OCI-LY3 (cell line): ENCODE results near the gene EBI3.
"Not testable (repeated sequence)": the region's sequence is repeated elsewhere in the genome, so short reads cannot be mapped to it uniquely, and the experiment has no call there.

Experiments used
- H2AFZ ChIP-seq: fragments of 200-600, 300-600 bp; shearing (Covaris generic); 2 replicates; pipeline ENCODE4 v1.6.0; 2014; ENCODE audit warnings: antibody characterized with exemption, low read depth, low read length
- H3K27ac ChIP-seq: fragments of 200-600, 300-600 bp; sonication (generic); 2 replicates; pipeline ENCODE4 v1.5.1; 2014; ENCODE audit warnings: mild to moderate bottlenecking, low read length, moderate library complexity, mixed read lengths
- H3K27me3 ChIP-seq: fragments of 200-600, 300-600 bp; sonication (generic); 2 replicates; pipeline ENCODE4 v1.6.1; 2014; ENCODE audit warnings: low read depth, low read length, mixed read lengths
- H3K36me3 ChIP-seq: fragments of 200-600, 300-600 bp; sonication (generic); replicated peaks from 2 replicates; pipeline ENCODE3; 2014; ENCODE audit warnings: low read depth, low read length, mixed read lengths
- H3K4me1 ChIP-seq: fragments of 300-600, 200-600 bp; sonication (generic); 2 replicates; pipeline ENCODE4 v1.6.1; 2014; ENCODE audit warnings: low read length, mixed read lengths
- H3K4me2 ChIP-seq: fragments of 200-600, 300-600 bp; sonication (generic); 2 replicates; pipeline ENCODE4 v1.6.1; 2014; ENCODE audit warnings: low read length, mixed read lengths
- H3K4me3 ChIP-seq: fragments of 300-600, 200-600 bp; sonication (generic); 2 replicates; pipeline ENCODE4 v1.5.1; 2014; ENCODE audit warnings: antibody characterized with exemption, mild to moderate bottlenecking, low read length, moderate library complexity
- H3K79me2 ChIP-seq: fragments of 300-600, 200-600 bp; shearing (Covaris generic); 2 replicates; pipeline ENCODE4 v1.6.1; 2014; ENCODE audit warnings: mild to moderate bottlenecking, low read length, mixed read lengths
- H3K9ac ChIP-seq: fragments of 300-600, 200-600 bp; shearing (Covaris generic); 2 replicates; pipeline ENCODE4 v1.6.0; 2014; ENCODE audit warnings: mild to moderate bottlenecking, low read length, moderate library complexity
- H3K9me3 ChIP-seq: fragments of 200-600, 300-600 bp; shearing (Covaris generic); 2 replicates; pipeline ENCODE4 v1.6.1; 2014; ENCODE audit warnings: low read length, mixed read lengths; ENCODE audit not compliant: insufficient read depth
- H4K20me1 ChIP-seq: fragments of 200-600, 300-600 bp; sonication (generic); 2 replicates; pipeline ENCODE4 v1.6.1; 2016; ENCODE audit warnings: low read length, mixed read lengths; ENCODE audit not compliant: insufficient read depth
- EZH2phosphoT487 ChIP-seq: fragments of 200-600 bp; shearing (Covaris generic); IDR thresholded peaks from 2 replicates; pipeline ENCODE4 v1.6.1; 2018; ENCODE audit warnings: antibody characterized with exemption, mixed run types, low read depth
- TF ChIP-seq, protein P1 (sequence below): fragments of 200-600, 300-600 bp; sonication (generic); IDR thresholded peaks from 2 replicates; pipeline ENCODE4 v1.5.1; 2014; ENCODE audit warnings: antibody characterized with exemption, low read length, low read depth

Gene EBI3

GRCh38 chr19:4232614-4233281 lies 3.4 kb downstream of the EBI3 start:
- Histone ChIP-seq H2AFZ (no peak overlapping the region), H3K36me3 (peaks cover 69% of the 10 kb centered on the region), H3K4me3 (peak overlapping the region; percentile 9; the same call in 1 of the 2 replicates), H3K4me1 (peaks cover 41% of the 10 kb centered on the region), H3K27ac (peak overlapping the region; percentile 42; the same call in 1 of the 2 replicates), H3K9me3 (no peaks in the 10 kb centered on the region), H3K27me3 (no peaks in the 10 kb centered on the region), H3K9ac (no peak overlapping the region), H4K20me1 (peaks cover 46% of the 10 kb centered on the region), H3K79me2 (peaks cover 86% of the 10 kb centered on the region), H3K4me2 (peak overlapping the region; percentile 15; the same call in 1 of the 2 replicates)
- TF ChIP-seq, protein P1, sequence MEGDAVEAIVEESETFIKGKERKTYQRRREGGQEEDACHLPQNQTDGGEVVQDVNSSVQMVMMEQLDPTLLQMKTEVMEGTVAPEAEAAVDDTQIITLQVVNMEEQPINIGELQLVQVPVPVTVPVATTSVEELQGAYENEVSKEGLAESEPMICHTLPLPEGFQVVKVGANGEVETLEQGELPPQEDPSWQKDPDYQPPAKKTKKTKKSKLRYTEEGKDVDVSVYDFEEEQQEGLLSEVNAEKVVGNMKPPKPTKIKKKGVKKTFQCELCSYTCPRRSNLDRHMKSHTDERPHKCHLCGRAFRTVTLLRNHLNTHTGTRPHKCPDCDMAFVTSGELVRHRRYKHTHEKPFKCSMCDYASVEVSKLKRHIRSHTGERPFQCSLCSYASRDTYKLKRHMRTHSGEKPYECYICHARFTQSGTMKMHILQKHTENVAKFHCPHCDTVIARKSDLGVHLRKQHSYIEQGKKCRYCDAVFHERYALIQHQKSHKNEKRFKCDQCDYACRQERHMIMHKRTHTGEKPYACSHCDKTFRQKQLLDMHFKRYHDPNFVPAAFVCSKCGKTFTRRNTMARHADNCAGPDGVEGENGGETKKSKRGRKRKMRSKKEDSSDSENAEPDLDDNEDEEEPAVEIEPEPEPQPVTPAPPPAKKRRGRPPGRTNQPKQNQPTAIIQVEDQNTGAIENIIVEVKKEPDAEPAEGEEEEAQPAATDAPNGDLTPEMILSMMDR, result no peak
- no peak for TF ChIP-seq EZH2phosphoT487

DNA sequence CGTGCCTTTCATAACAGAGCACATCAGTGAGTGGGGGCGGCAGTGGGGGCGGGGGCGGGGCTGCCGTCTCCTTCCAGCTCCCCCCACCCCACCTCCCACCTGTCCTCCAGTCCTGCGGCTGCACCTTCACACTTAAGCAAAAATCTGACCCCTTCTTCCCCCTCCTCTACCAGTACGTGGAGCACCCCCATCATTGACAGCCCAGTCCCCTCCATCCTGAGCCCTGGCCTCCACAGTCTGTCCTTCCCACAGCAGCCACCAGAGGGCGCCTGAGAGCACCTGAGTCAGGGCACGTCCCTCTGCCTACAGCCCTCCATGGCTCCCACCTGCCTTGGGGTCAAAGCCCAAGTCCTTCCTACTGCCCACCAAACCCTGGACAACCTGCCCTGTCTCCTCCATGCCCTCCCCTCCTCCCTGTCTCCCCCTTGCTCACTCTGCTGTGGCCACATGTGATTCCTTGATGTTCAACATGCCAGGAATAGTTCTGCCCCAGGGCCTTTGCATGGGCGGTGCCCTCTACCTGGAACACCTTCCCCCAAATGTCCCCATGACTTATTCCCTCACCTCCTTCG lies 4.0 kb downstream of the EBI3 start:
- Histone ChIP-seq H3K4me2 (peak overlapping the region; percentile 15; the same call in 1 of the 2 replicates), H2AFZ (no peak overlapping the region), H3K79me2 (peaks cover 79% of the 10 kb centered on the region), H3K9me3 (no peaks in the 10 kb centered on the region), H3K4me3 (no peak overlapping the region), H3K4me1 (peaks cover 35% of the 10 kb centered on the region), H3K27me3 (no peaks in the 10 kb centered on the region), H3K36me3 (peaks cover 73% of the 10 kb centered on the region), H4K20me1 (peaks cover 46% of the 10 kb centered on the region), H3K27ac (peak overlapping the region; percentile 42; the same call in 1 of the 2 replicates), H3K9ac (no peak overlapping the region)
- no peak for TF ChIP-seq EZH2phosphoT487
- TF ChIP-seq, protein P1, result peak; percentile 93

DNA sequence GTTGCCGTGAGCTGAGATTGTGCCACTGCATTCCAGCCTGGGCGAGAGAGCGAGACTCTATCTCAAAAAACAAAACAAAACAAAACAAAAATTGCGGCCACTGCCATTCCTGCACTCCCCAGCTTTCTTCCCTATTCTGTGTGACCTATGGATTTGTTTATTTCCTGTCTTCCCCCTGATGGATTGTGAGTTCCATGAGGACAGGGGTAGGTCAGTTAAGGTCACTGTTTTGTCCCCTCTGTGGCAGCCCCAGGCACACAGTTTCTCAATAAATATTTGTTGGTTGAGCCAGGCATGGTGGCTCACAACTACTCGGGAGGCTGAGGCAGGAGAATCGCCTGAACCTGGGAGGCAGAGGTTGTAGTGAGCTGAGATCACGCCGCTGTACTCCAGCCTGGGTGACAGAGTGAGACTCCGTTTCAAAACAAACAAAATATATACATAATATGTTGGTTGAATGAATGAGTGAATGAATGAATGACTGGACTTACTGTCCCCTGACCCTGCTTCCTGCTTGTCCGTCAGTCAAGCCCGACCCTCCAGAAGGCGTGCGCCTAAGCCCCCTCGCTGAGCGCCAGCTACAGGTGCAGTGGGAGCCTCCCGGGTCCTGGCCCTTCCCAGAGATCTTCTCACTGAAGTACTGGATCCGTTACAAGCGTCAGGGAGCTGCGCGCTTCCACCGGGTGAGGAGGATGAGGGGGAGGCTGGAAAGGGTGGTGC lies 5.0 kb downstream of the EBI3 start:
- Histone ChIP-seq H3K79me2 (peaks cover 70% of the 10 kb centered on the region), H3K27me3 (no peaks in the 10 kb centered on the region), H3K36me3 (peaks cover 80% of the 10 kb centered on the region), H3K4me3 (no peak overlapping the region), H3K27ac (no peak overlapping the region), H2AFZ (no peak overlapping the region), H3K9me3 (no peaks in the 10 kb centered on the region), H3K4me2 (no peak overlapping the region), H4K20me1 (peaks cover 46% of the 10 kb centered on the region), H3K9ac (no peak overlapping the region), H3K4me1 (peaks cover 29% of the 10 kb centered on the region)
- TF ChIP-seq EZH2phosphoT487, result no peak
- TF ChIP-seq, protein P1, result no peak

DNA sequence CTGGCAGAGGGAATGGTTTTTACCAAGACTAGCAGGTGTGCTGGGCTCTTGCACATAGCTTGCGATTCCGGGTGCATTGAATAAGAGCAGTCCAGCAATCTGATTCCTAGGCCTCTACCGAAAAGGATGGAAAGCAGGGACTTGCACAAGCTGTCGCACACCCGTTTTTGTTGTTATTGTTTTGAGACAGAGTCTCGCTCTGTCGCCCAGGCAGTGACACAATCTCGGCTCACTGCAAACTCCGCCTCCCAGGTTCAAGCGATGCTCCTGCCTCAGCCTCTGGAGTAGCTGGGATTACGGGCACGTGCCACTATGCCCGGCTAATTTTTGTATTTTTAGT lies 5.5 kb downstream of the EBI3 start:
- Histone ChIP-seq H3K4me3 (no peak overlapping the region), H3K9ac (no peak overlapping the region), H2AFZ (no peak overlapping the region), H3K9me3 (no peaks in the 10 kb centered on the region), H3K36me3 (peaks cover 75% of the 10 kb centered on the region), H3K27ac (no peak overlapping the region), H3K4me2 (no peak overlapping the region), H4K20me1 (peaks cover 46% of the 10 kb centered on the region), H3K79me2 (peaks cover 65% of the 10 kb centered on the region), H3K4me1 (peaks cover 29% of the 10 kb centered on the region), H3K27me3 (no peaks in the 10 kb centered on the region)
- TF ChIP-seq, protein P1, result no peak
- TF ChIP-seq EZH2phosphoT487, result no peak

DNA sequence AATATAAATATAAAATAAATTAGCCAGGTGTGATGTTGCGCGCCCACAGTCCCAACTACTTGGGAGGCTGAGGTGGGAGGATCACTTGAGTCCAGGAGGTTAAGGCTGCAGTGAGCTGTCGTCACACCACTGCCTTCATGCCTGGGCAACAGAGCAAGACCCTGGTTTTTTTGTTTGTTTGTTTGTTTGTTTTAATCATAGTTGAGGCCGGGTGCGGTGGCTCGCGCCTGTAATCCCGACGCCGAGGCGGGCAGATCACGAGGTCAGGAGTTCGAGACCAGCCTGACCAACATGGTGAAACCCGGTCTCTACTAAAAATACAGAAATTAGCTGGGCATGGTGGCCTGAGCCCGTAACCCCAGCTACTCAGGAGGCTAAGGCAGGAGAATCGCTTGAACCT lies 8.2 kb downstream of the EBI3 start:
- H3K4me3 ChIP-seq, H3K9ac ChIP-seq, H3K9me3 ChIP-seq, H3K27ac ChIP-seq, H3K27me3 ChIP-seq, H2AFZ ChIP-seq, H3K4me2 ChIP-seq: not testable (repeated sequence)
- H3K4me1 ChIP-seq, result peaks cover 31% of the 10 kb centered on the region
- peaks cover 69% of the 10 kb centered on the region for H3K36me3 ChIP-seq
- H4K20me1 ChIP-seq, result peaks cover 38% of the 10 kb centered on the region
- H3K79me2 ChIP-seq, result peaks cover 38% of the 10 kb centered on the region
